Urothelium cell line (cell line): ENCODE measurements around the gene CACNA1A.
"Not testable (repeated sequence)": the region's sequence is repeated elsewhere in the genome, so short reads cannot be mapped to it uniquely, and the experiment has no call there.

Experiments used
- DNase-seq: peaks from one replicate; pipeline ENCODE4 v3.0.0; 2011; ENCODE audit warnings: low spot score, mixed read lengths
- FAIRE-seq: peaks from 2 replicates; lab custom pipeline; 2011; peaks lifted over from hg19 to GRCh38; lab: Jason Lieb, UNC

The CACNA1A gene

DNA sequence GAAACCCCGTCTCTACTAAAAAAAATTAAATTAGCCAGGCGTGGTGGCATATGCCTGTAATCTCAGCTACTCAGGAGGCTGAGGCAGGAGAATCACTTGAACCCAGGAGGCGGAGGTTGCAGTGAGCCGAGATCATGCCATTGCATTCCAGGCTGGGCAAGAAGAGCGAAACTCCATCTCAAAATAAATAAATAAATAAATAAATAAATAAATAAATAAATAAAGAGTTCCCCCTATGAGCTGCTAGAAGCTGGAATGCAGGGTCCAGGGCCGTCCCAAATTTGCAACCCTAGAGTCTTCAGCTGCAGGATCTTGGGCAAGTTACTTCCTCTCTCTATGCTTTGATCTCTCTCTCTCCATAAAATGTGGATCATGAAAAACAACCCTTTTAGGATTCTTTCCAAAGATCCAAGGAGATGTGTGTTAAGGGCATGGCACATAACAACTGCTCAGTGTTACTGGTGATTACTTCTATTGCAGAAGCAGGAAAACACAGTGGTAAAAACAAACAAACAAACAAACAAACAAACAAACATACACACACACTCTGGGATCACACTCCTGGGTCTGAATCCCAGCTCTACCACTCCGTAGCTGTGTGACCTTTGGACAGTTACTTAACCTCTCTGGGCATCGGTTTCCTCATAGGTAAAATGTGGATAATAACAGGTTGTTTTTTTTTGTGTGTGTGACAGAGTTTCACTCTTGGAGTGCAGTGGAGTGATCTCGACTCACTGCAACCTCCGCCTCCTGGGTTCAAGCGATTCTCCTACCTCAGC is 78.8 kb downstream of the CACNA1A start:
- no peak for DNase-seq
- no peak for FAIRE-seq

DNA sequence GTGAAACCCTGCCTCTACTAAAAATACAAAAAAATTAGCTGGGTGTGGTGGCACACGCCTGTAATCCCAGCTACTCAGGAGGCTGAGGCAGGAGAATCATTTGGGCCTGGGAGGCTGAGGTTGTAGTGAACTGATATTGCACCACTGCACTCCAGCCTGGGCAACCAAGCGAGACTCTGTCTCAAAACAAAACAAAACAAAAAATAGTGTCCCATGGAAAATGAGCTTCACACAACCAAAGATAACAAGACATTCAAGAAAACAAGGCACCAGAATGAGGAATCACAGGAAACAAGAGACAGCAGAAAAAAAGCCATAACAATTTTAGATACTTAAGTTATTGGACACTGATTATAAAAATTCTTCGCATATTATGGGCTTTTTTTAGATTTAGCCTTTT is 80.4 kb downstream of the CACNA1A start:
- FAIRE-seq, DNase-seq: not testable (repeated sequence)

DNA sequence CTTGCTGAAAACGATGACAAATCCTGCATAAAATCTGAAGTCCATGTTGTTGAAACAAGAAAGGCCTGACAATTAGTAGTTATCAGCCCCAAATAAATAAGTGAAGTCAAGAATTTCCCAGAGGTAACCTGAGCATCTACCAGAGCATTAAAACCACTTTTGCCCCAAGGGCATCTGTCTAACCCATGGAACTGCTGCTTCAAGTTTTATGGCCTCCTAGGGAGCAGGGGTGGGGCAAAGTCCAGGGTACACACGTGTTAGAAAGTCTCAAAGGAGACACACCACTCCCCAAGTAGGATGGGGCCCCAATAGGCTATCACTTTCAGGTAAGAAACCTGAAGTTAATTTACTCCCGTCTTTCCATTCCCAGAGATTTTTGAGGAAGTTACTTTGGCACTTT is 81.1 kb downstream of the CACNA1A start:
- FAIRE-seq (no peak), DNase-seq (no peak)

DNA sequence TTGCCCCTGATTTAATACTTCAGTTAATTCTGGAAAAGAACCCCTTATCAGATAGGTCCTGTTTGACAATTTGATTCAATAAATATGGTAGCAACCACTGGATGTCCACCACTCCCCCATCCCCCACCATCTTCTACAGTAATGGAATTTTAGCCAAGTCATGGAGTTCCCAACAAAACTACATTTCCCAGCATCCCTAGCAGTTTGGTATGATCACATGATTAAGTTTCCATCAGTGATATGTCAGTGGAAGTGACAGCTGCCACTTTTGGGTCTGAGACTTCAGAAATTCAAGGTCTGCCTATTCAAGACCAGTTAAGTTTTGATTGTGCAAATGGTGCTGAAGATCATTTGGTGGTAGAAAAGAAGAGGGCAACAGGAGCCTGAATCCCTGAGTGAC is 85.5 kb downstream of the CACNA1A start:
- DNase-seq (no peak), FAIRE-seq (no peak)

DNA sequence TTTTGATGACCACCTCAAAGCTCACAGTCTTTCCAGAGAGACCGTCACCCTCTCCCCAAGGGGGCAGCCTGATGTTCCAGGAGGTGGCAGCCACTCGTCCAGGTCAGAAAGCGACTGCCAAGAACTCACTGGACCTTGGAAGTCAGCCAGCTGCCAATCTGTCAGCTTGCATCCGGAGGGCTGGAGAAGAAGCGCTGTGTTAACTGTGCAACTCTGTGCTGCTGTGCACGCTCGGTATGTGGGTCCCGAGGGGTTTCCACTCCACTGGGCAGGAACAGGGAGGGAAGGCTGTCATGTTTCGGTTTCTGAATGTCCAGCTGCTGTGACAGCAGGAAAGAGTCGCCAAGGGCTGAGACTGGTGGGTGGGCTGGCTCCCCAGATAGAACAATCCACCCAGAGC is 89.2 kb downstream of the CACNA1A start:
- no peak for DNase-seq

DNA sequence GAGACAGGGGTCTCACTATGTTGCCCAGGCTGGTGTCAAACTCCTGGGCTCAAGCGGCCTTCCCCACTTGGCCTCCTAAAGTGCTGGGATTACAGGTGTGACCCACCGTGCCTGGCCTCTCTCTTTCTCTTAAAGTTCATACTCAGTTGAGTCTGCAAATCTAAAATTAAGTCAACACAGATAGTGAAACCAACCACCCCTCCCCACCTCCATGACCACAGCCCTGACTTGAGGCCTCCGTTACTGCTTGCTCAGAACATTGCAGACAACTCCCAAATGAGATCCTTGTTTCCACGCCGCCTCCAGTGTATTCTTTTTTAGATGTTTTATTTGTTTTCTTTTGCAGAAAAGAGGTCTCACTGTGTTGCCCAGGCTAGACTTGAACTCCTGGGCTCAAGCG is 94.4 kb downstream of the CACNA1A start:
- DNase-seq (no peak), FAIRE-seq (no peak)

More for the DNA sequence above, 89.2 kb downstream of the CACNA1A start:
- no peak for FAIRE-seq

DNA sequence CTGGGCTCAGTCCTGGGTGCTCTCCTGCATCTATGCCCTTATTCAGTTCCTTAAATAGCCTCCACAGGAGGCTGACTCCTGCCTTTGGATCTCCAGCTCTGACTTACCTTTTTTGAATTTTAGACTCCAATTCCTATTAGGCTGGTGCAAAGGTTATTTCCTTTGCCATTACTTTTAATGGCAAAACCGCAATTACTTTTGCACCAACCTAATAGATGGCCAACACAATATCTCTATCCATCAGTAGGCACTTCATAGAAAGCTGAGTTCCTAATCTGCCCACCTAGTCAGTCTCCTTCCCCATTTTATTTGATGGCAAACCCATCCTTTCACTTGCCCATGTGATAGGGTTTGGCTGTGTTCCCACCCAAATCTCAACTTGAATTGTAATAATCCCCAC is 95.3 kb downstream of the CACNA1A start:
- DNase-seq (no peak), FAIRE-seq (no peak)

DNA sequence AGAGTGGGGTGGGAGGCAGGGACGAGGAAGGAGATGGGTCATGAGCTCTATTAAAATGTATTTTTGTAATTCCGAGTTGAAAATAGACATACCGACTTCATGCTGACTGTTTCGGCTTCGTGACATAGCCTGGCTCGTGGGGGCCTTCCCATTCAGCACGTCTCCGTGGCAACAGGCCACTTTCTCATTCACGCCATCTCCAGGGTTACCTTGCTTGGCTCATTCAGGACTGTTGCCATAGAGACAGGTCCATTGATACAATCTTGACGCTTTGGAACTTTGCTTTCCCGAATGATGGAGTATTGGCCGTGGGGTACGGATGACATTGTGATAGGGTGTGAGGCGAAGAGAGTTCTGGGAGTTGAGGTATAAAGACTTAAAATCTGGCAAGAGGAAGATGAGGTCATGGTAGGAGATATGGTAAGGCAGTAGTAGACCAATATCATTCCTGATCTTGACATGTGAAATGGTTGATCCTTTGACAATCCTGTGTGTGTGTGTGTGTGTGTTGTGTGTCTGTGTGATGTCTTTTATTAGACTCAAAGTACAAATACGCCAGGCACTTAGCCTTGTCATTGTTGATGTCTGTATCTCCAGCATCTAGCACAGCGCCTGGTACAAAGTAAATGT is 97.3 kb downstream of the CACNA1A start:
- no peak for FAIRE-seq
- no peak for DNase-seq

DNA sequence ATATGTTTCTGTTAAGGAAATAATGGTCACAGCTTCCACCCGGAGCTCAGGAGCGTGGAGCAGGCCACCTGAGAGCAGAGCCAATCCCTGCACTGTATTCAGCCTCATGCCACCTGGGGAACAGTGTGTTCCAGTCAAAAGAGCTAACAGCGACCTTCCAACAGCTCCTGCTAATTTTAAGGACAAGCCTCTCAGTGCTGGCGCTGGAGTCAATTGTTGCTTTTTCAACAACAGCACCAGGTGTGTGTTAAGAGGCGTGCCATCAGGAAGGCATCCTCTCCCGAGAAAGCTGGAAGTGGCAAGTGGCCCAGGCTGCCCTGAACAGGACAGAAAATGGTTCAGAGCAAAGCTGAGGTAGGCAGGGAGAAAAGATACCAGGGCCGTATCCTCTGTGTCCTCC is 102.0 kb downstream of the CACNA1A start:
- no peak for FAIRE-seq
- no peak for DNase-seq

DNA sequence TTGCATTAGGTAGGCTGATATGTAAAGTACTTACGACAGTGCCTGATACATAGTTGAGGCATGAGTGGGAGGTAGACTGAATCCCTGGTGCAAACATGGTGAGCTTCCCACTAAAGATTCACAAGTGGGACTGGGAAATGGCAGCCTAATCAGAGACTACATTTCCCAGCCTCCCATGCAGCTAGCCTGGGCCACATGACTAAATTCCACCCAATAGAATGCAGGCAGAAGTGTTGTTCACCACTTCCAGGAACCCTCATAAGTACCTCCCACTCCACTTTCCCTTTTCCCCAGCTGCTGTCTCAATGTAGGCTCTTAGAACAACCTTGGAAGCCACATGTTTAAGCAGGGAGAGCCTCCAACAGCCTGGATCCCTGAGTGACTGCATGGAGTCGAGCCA is 104.9 kb downstream of the CACNA1A start:
- FAIRE-seq (no peak), DNase-seq (no peak)

DNA sequence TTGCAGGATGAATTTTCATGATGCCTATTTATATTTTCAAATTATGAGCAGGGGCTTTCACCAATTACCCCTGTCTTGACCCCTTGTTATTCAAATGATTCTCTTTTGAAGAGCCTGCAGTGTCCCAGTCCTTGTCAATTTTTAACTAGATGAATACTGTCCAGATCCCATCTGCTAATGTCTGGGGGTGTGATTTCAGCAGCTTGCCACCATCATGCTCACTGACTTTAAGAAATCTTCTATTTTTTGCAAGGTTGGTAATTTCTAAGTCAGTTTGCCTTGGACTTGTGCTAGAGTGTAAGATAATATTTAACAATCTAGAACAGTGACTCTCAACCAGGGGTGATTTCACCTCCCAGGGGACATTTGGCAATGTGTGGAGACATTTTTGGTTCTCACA is 106.0 kb downstream of the CACNA1A start:
- FAIRE-seq: no peak
- no peak for DNase-seq

DNA sequence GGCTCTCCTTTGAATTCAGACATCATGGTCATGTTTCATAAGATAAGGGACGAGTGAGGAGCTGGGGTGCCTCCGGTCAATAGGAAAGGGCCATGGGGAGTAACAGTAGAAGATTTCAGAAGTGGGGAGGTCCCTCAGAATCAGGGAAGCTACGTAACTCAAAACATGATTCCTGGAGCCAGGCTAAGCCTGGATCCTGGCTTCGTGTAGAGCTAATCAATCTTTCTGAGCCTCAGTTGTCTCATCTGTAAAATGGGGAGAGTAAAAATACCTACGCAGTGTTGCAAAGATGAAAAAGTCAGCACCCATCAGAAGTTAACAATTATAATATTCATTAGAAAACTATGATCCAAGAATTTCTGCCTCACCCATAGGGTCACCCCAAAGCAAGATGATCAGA is 106.5 kb downstream of the CACNA1A start:
- FAIRE-seq (no peak), DNase-seq (no peak)

DNA sequence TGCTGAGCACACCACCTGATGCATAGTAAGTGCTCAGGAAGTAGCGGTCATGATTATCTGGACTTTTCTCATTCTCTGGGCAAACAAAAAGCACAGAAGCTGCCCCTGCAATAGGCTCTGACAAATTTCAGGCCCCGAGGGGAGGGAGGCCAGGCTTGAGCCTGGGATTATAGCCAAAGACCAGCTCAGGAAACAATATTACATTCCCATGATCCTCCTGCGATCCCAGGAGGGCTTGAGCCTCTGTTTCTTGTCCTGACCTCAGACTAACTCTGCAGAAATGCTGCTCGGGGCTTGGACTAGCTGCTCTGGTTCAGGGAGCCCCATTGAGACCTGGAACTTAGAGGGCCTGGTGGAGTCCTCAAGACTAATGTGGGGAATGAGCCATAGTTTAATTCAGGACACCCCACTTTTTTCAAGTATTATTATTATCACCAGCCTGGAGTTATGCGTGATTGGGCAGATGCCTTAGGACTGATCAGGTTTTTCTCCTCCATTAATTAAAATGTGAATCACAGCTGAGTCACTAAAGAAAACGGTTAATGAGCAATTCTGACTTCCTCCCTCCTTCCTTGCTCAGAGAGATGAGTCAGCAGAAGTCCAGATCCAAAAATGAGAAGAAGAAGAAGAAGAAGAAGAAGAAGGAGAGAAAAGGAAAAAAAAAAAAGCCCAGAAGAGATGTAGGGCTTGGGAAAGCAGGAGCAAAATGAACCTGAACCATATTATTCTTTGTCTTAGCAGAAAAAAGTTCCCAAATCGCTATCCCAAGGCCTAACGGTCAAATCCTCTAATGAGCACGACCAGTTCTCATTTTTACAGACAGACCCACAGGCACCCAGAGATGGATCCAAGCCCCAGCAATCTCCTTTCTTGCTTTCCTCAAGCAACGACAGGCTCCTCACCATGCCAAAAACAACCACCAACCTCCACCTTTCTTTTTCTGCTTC is 107.2 kb downstream of the CACNA1A start:
- FAIRE-seq: no peak

DNA sequence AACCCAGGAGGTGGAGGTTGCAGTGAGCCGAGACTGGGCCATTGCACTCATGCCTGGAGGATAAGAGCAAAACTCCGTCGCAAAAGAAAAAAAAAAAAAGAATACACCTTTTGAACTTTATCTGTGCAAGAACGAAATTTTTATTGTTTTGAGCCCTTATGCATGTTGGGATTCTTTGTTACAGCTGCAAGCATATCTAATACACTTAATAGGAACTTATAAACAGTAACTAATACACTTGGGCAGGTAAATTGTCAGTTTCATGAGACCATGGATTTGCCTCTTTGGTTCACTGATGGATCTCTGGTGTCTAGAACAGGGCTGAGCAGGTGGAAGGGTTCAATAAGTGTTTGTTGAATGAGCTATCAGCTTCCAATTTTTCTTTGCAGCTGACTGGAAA is 108.1 kb downstream of the CACNA1A start:
- FAIRE-seq: no peak
- no peak for DNase-seq

More for the DNA sequence above, 107.2 kb downstream of the CACNA1A start:
- peak; percentile 45 for DNase-seq

DNA sequence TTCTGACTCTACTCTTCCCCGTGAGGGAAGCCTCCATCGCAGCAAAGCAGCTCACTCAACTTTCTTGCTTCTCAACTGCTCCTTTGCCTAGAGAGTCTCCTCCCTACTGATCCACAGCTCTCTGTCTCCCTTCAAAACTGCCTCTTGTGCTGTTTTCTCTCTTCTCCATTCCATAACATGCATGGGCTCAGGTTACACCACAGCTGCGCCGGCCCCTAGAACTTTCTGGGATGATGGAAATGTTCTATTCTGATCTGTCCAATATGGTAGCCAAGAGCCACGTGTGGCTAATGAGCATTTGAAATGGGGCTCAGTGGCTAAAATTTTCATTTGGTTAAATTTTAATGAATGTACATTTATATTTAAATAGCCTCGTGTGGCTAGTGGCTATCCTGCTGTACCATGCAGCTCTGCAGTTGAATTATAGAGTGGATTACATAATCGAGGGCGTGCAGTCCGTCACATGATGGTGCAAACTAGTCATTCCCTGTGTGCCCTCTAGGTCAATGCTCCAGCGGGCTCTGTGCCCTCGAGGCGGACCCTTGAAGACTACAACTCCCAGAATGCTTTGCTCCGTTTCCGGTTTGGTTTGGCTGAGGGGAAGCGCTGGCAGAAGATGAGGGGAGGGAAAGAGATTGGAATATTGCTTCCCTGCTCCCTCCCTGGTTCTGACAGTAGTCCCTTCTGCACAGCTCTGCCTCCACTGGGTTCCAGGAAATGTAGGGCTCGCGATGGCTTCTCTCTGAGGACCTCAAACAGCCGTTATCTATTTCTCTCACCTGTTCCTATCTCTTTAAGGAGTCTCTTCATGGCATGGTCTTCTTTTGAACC is 109.8 kb downstream of the CACNA1A start:
- FAIRE-seq (no peak), DNase-seq (peak; percentile 12)

DNA sequence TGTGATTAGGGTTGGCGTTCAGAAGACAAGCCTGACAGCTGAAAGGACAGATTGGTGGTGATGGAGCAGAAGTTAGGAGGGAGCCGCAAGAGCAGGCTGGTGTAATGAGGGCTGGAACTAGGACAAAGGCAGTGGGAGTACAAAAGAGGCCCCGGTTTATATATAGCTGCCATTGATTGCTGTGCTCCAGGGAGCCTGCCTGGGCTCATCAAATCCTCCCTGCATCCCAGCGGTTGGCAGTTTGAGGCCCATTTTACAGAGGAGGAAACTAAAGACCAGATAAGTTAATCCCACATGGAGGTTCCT is 123.7 kb downstream of the CACNA1A start:
- FAIRE-seq (no peak), DNase-seq (no peak)

DNA sequence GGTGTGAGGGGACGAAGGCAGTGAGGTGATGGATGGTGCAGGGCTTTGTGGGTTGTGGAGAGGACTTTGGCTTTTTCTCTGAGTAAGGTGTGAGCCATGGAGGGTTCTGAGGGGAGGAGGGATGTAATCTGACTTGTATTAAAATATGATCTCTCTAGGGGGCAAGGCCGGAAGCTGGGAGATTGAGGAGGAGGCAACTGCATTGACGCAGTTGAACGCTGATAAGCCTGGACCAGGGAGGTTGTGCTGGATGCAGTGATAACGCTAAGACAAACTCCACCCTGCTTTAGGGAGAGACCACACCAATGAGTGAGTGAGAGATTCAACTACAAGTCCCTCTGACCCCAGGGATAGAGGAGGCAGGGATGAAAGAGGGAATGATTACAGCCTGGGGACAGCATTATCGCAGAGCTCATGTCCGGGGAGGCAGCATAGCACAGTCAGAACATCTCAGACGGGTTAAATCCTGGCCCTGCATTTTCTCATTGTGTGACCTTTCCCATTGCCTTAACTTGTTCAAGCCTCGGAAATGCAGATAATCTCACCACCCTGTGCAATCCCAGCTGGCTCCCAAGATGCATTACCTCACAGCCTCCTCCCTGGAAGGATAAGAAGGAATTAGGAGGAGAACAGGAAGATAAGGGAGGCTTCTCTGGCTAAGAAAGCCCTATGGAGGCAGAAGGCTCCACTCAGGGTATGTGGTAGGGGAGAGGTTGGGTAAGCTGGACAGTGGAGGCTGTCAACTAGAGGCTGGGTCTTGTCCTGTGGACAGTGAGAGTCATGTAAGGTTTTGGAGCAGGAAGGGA is 124.2 kb downstream of the CACNA1A start:
- FAIRE-seq (no peak), DNase-seq (no peak)

DNA sequence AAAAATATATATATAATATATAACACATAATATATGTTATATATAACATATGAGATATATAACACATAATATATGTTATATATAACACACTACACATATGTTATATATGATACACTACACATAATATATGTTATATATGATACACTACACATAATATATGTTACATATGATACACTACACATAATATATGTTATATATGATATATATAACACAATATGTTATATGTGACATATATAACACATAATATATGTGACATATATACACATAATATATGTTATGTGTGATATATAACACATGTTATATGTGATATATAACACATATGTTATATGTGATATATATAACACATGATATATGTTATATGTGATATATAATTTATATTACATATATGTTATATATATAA is 129.7 kb downstream of the CACNA1A start:
- FAIRE-seq: no peak
- DNase-seq: no peak

DNA sequence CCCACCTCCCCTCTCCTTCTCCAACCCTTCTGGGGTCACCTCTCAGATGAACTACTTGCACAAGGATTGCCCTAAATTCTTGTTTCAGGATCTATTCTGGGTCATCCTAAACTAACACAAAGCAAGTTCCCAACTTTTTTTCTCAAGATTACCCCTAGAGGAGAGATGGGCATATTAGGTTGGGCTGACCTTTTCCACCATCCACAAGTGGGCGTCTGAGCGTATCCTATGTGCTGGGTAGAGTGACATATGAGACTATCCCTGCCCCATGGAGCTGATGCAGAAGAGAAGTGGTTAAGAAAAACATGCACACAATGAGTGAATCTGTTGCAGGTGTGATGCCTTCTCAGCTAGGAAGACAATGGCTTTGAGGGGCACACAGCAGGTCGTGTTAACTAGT is 132.7 kb downstream of the CACNA1A start:
- DNase-seq: no peak
- no peak for FAIRE-seq

DNA sequence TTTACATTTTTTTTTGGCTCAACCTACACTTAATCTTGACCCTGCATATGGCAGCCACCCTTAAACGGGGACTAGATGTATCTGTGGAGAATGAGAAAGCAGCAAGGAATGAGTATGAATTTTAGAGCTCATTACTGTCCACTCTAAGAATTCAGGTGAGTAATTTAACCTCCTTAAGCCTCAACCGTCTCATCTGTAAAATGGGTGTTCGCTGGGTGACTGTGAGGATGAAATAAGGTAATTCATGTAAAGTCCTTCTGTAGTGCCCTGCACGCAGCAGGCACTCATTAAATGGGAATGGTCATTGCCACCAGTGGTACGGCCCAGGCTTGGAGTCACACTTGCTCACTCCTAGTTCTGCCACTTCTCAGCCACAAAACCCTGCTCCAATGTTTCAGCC is 135.3 kb downstream of the CACNA1A start:
- no peak for FAIRE-seq
- DNase-seq: no peak
